ENCODE measurements around the gene PIGK.

GRCh38 chr1:77263708-77264107, 44.5 kb upstream of the PIGK start:
- TF ChIP-seq POLR2AphosphoS5 (IDR thresholded peaks at IDR 0.05), result no peak
- no peak for TF ChIP-seq POLR2A (IDR thresholded peaks at IDR 0.05)
- TF ChIP-seq CTCF (IDR thresholded peaks at IDR 0.05), result no peak
- TF ChIP-seq EP300 (IDR thresholded peaks at IDR 0.05; ENCODE audit: low read depth), result no peak
